Pancreas (tissue), 10 donors: ENCODE results near the gene PGM5. TPM values are rescaled to one million over a fixed set of nuclear protein-coding genes. Genes with fewer than 3 reads are reported as not detected.
A peak's percentile ranks its signal among the peaks of the same experiment; 100 is the strongest.

Experiments
- ATAC-seq, 4 donors: fragments of 200-7000 bp; cut with Tn5 transposase; one replicate each; pipeline versions ENCODE4 v1.8.0 to v1.9.1; 2020; ENCODE audit warnings: mild to moderate bottlenecking in 4 of 4, moderate library complexity in 4 of 4
- DNase-seq, 6 donors: peaks; one replicate each; pipeline ENCODE4 v3.0.0-alpha.2; 2020
- FAIRE-seq: peaks from 2 replicates; lab custom pipeline; 2012; peaks lifted over from hg19 to GRCh38; lab: Jason Lieb, UNC
- H3K27ac ChIP-seq, 4 donors: fragments of 200-600 bp; sonication (generic); 1 replicate in 3 of 4; 2 replicates in 1 of 4; pipeline versions ENCODE4 v1.5.0 to v1.8.0; 2020
- H3K27me3 ChIP-seq, 4 donors: fragments of 200-600 bp; one replicate each; pipeline ENCODE4 v1.8.0; 2021
- H3K36me3 ChIP-seq, 3 donors: fragments of 200-600 bp; sonication (generic) in 1 of 3; one replicate each; pipeline versions ENCODE4 v1.5.0 to v1.8.0; 2020 to 2021
- H3K4me1 ChIP-seq, 3 donors: fragments of 200-600 bp; one replicate each; pipeline ENCODE4 v1.8.0; 2021
- H3K4me3 ChIP-seq, 4 donors: fragments of 200-600 bp; sonication (generic) in 2 of 4; one replicate each; pipeline versions ENCODE4 v1.5.0 to v1.8.0; 2020 to 2021
- H3K9me3 ChIP-seq, 4 donors: fragments of 200-600 bp; one replicate each; pipeline ENCODE4 v1.8.0; 2021
- WGBS, 2 donors: extraction: QIAGEN DNeasy Blood & Tissue Kit; methylation state at CpG; one replicate each; pipeline ENCODE4 v1.1.7; 2013; 5-methylcytosine and 5-hydroxymethylcytosine counted together
- intact Hi-C, 3 donors: fragments of 100-400 bp; cut with DNase I; formaldehyde crosslinking; loops; one replicate each; pipeline versions ENCODE4 v1.11.1 to v1.14.2; 2022
- polyA plus RNA-seq, 2 donors: library from polyadenylated mRNA; stranded (reverse); fragments of 200-250 nt; gene quantifications; one replicate each; pipeline ENCODE4 v1.2.3, GENCODE V29; 2013
- total RNA-seq, 6 donors: library from RNA; stranded (reverse); fragmentation: NEBNext Ultra II Directional in 4 of 6; extraction: Animal tissue kit (Norgen Biotek cat#: 25700) in 4 of 6; gene quantifications; one replicate each; pipeline versions ENCODE4 v1.2.1 to v1.2.4, GENCODE V29; 2021 to 2023
- TF ChIP-seq, protein P1 (sequence below), 4 donors: fragments of 200-600 bp; sonication (generic) in 3 of 4; IDR thresholded peaks; one replicate each; pipeline versions ENCODE4 v1.5.0 to v1.8.0; 2021; ENCODE audit warnings: antibody characterized with exemption in 4 of 4
- donor health status: healthy with polysubstance abuse.
- donor health status: DM: no; HTN: no; CAD: no; lungs with moderate emphysema.
- donor health status: DM: no; HTN: no; CAD: no.
- donor health status: control.
- donor health status: control.
- donor health status: Bipolar disorder and iron deficiency.
- donor health status: DM: yes; HTN: yes; CAD: no.
- donor health status: DM: no; HTN: no; CAD: no.
- donor health status: DM: no; HTN: no; CAD: no.
- donor health status: DM: yes; HTN: yes; CAD: no.

The PGM5 gene
- total and polyA plus RNA-seq, 8 donors = 1.9 to 4.6 (median 2.3) TPM

DNA sequence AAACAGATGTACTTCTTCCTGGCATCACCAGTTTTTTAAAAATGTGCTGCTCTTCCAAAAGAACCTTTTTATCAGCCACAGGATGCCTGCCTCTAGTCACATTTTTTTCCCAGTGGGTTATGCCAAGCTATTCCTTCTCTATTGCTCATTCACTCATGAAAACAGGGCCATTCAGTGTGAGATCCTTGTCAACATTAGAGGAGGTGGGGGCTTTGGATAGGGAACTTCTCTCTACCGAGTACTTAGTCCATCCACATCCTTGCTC, 181.1 kb downstream of the PGM5 start:
- Histone ChIP-seq H3K4me3 (no peak overlapping the region), H3K27ac (no peak overlapping the region), H3K4me1 (no peaks in the 10 kb centered on the region), H3K27me3 (no peaks in the 10 kb centered on the region), H3K36me3 (no peaks in the 10 kb centered on the region), H3K9me3 (no peaks in the 10 kb centered on the region)
- no peak for DNase-seq
- no peak for ATAC-seq
- intact Hi-C loops = no loop called here
- TF ChIP-seq, protein P1, sequence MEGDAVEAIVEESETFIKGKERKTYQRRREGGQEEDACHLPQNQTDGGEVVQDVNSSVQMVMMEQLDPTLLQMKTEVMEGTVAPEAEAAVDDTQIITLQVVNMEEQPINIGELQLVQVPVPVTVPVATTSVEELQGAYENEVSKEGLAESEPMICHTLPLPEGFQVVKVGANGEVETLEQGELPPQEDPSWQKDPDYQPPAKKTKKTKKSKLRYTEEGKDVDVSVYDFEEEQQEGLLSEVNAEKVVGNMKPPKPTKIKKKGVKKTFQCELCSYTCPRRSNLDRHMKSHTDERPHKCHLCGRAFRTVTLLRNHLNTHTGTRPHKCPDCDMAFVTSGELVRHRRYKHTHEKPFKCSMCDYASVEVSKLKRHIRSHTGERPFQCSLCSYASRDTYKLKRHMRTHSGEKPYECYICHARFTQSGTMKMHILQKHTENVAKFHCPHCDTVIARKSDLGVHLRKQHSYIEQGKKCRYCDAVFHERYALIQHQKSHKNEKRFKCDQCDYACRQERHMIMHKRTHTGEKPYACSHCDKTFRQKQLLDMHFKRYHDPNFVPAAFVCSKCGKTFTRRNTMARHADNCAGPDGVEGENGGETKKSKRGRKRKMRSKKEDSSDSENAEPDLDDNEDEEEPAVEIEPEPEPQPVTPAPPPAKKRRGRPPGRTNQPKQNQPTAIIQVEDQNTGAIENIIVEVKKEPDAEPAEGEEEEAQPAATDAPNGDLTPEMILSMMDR (IDR thresholded peaks at IDR 0.05) = no peak
- FAIRE-seq = no peak
- WGBS, 2 donors = 62 to 69% methylated on average over 1 of the region's 1 CpG

DNA sequence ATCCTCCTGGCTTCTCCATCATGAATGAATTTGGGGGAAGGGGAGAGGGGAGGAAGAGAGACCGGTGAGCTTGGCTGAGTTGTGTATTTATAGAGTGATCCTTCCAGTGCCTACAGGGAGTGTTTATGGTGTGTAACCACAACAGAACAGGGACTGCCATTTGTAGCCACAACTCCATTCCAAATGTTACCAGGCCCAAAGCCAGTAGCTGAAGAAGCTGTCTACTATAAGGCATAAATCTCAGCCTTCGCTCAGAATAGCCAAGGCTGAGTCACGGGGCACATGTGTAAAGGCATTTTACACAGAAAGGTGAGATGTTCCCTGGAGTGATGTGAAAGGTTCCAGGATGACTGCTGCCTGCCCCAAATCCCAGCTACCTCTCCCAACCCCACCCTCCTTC, 181.8 kb downstream of the PGM5 start:
- FAIRE-seq (peak; percentile 37), ATAC-seq (no peak), DNase-seq (no peak)
- intact Hi-C loops = no loop called here
- no peak overlapping the region for H3K4me3 ChIP-seq
- no peaks in the 10 kb centered on the region for H3K9me3 ChIP-seq
- H3K27ac ChIP-seq = no peak overlapping the region
- H3K4me1 ChIP-seq = no peaks in the 10 kb centered on the region
- no peaks in the 10 kb centered on the region for H3K27me3 ChIP-seq
- WGBS, 2 donors = 85 to 95% methylated on average over 3 of the region's 3 CpGs
- no peaks in the 10 kb centered on the region for H3K36me3 ChIP-seq
- TF ChIP-seq, protein P1 (IDR thresholded peaks at IDR 0.05) = no peak

DNA sequence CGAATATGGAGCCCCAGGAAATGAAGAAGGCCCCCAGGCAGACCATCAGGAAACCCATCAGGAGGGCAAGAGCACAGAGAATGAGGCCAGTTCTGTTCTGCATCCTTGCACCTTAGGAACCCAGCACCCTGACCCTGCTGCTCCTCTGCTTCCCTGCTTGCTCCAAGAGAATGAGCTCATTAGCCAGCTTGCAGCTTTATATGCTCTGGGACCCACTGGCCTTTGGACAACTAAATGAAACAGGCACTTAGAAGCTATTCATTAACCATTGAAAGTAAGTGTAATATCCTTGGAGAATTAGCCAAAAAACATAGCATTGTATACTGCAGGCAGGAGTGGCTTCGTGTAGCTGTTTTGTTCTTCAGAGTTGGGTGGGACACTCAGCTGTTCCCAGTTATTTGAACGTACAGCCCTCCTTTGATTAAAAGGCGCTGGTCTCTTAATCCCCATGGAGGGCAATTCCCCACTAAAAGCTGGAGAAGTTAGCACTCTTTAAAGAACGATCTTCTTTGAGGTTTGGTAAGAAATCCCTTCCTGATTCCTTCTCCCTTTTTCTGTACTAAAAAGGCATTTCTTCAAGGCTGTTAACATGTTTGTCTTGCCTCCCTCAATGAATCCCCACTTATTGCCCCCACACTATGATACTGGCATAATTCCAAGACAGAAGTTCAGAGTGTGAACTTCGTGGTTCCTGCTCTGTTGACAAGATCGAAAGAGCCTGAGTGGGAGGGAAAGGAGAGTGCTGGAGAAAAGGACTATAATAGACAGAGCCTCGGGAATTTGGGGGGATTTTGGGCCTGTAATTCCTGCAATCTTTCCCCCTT, 184.5 kb downstream of the PGM5 start, which contains the start of gene TMEM252:
Gene TMEM252, minus strand, starts transcription at position 172 of the 824 bp plus-strand sequence. Its CDS starts 69 bp downstream, at position 103.
- intact Hi-C loops = no loop called here
- no peak within 1 kb of the TSS for H3K4me3 ChIP-seq
- no peaks in the 10 kb centered on the region for H3K9me3 ChIP-seq
- no peak within 1 kb of the TSS for H3K27ac ChIP-seq
- no peak for FAIRE-seq
- no peak for DNase-seq
- no peaks in the 10 kb centered on the region for H3K27me3 ChIP-seq
- WGBS, 2 donors = 30% methylated on average over 8 of the region's 8 CpGs
- no peaks in the 10 kb centered on the region for H3K4me1 ChIP-seq
- H3K36me3 ChIP-seq = no peaks in the 10 kb centered on the region
- TF ChIP-seq, protein P1 (IDR thresholded peaks at IDR 0.05) = no peak
- ATAC-seq = peak in 2 of 4 donors; percentile 11 to 36

DNA sequence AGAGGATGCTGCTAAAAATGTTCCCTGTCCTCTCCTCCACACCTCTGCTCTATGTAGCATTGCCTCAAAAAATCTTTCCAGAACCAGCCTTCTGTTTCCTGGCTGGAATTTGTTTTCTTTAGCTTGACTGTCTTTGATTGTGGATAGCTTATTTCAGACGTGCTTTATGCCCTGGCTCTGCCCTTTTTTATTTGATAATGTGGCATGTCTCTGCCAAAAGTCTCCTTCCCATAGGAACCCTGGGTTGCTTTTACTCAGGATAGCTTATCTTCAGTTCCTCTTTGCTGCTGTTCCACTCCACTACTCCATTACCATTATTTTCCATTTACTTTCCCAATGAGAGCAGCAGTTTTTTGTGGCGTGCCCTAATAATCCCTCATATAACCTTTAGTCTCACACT, 185.2 kb downstream of the PGM5 start:
- Histone ChIP-seq H3K4me3 (no peak overlapping the region), H3K9me3 (no peaks in the 10 kb centered on the region), H3K36me3 (no peaks in the 10 kb centered on the region), H3K27me3 (no peaks in the 10 kb centered on the region), H3K4me1 (no peaks in the 10 kb centered on the region), H3K27ac (no peak overlapping the region)
- intact Hi-C loops = no loop called here
- TF ChIP-seq, protein P1 (IDR thresholded peaks at IDR 0.05) = no peak
- no peak for DNase-seq
- no peak for ATAC-seq
- no peak for FAIRE-seq
- 26 to 42% methylated on average over 2 of the region's 2 CpGs for WGBS, 2 donors

DNA sequence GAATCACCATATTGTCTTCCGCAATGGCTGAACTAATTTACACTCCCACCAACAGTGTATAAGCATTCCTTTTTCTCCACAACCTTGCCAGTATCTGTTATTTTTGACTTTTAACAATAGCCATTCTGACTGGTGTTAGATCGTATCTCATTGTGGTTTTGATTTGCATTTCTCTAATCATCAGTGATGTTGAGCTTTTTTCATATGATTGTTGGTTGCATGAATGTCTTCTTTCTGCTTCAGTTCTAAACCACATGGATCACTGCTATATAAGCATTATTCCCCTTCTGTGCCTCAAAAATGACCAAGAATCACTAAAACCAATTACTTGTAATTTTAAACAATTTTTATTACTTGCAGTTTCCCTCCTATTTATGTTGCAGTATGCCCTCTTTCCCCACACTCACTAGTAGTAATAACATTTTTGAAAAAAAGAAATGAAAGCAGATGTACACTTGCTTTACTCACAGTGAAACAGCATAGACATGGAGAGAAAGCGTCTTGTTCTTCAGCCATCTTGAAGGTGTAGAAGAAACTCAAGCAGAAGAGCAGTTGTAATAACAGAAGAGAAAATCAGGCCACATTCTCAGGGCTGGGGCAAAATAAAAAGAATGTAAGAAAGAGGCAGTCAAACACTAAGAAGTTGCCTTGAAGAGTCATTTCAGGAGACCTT, 188.8 kb downstream of the PGM5 start:
- Histone ChIP-seq H3K4me1 (no peaks in the 10 kb centered on the region), H3K27ac (no peak overlapping the region), H3K9me3 (no peaks in the 10 kb centered on the region), H3K36me3 (no peaks in the 10 kb centered on the region), H3K27me3 (no peaks in the 10 kb centered on the region), H3K4me3 (no peak overlapping the region)
- intact Hi-C loops = no loop called here
- FAIRE-seq = no peak
- no peak for DNase-seq
- ATAC-seq = no peak
- 86 to 88% methylated on average over 3 of the region's 3 CpGs for WGBS, 2 donors
- TF ChIP-seq, protein P1 (IDR thresholded peaks at IDR 0.05) = no peak
